Activated naive CD8-positive, alpha-beta T cell treated with anti-CD3 and anti-CD28 coated beads, Interleukin-2, amount 50 U/mL, for 16 hours (primary cell): Measurements from ENCODE around the gene ARHGAP40.
A peak's percentile ranks its signal among the peaks of the same experiment; 100 is the strongest.

Source experiments
- DNase-seq: peaks from one replicate; pipeline ENCODE4 v3.0.0-alpha.2; 2020; ENCODE audit warnings: low read depth, low spot score

ARHGAP40 gene

DNA sequence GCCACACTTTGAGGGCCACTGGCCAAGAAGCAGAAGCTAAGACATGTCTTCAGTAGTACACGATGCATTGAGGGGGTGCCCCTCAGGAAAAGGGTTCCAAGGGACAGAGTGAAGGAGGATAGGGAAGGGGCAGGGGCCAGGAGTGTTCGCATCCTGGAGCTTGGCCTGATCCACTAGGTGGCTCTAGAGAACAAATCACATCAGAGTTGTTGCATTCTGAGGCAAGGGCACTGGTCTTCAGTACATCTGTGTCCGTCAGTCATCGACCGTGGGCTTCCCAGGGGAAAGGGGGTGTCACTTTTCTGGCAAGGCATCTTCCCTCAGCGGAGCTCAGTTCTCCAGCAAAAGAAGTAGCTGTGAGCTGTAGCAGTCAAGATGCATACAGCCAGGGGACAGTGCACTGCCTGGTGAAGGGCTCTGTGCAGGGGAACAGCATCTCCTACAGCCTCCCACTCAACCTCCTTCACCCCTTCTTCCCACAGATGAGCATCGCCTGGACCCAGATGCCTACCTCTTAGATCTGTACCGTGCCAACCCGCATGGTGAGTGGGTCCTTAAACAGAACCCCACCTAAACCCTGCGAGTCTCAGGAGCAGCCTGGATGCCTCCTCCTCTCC lies 47.8 kb downstream of the ARHGAP40 start:
- DNase-seq: no peak

DNA sequence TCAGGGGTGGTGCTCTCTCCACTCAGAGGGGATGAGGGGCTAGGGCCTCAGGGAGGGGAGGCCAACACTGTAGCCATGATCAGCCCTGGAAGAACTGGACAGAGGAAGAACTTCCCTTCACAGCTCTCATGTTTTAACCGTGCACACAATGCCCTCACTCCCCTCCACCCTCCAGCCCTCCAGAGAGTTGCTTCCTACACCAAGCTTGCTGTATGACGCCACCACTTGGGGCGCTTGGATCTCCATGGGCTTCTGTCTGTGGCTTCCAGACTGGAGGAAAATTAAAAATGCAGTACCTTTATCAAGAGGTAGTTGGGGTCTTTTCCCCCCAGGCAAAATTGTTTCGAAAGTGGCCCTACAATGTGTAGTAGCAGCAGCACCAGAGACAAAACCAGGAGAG lies 48.4 kb downstream of the ARHGAP40 start:
- no peak for DNase-seq

GRCh38 chr20:38651154-38651553 lies 49.5 kb downstream of the ARHGAP40 start:
- no peak for DNase-seq

DNA sequence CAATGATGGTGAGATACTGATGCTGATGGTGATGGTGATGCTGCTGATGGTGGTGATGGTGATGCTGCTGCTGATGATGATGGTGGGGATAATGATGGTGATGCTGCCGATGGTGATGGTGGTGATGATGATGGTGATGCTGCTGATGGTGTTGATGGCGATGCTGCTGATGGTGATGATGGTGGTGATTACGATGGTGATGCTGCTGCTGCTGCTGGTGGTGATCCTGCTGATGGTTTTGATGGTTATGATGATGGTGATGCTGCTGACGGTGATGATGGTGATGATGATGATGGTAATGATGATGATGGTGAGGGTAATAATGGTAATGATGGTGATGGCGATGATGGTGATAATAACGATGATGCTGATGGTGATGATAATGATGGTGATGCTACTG lies 50.0 kb downstream of the ARHGAP40 start:
- no peak for DNase-seq

GRCh38 chr20:38652995-38653394 lies 51.4 kb downstream of the ARHGAP40 start:
- DNase-seq: no peak

DNA sequence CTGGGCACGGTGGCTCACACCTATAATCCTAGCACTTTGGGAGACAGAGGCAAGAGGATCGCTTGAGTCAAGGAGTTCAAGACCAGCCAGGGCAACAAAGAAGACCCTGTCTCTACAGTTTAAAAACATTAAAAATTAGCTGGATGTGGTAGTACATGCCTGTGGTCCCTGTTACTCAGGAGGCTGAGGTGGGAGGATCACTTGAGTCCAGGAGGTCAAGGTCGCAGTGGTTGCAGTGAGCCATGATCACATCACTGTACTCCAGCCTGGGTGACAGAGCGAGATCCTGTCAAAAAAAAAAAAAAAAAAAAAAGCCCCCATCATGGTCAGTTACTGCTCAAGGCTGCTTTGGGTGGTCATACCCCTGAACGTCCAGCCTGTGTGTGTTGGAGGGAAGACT lies 55.8 kb downstream of the ARHGAP40 start:
- no peak for DNase-seq

DNA sequence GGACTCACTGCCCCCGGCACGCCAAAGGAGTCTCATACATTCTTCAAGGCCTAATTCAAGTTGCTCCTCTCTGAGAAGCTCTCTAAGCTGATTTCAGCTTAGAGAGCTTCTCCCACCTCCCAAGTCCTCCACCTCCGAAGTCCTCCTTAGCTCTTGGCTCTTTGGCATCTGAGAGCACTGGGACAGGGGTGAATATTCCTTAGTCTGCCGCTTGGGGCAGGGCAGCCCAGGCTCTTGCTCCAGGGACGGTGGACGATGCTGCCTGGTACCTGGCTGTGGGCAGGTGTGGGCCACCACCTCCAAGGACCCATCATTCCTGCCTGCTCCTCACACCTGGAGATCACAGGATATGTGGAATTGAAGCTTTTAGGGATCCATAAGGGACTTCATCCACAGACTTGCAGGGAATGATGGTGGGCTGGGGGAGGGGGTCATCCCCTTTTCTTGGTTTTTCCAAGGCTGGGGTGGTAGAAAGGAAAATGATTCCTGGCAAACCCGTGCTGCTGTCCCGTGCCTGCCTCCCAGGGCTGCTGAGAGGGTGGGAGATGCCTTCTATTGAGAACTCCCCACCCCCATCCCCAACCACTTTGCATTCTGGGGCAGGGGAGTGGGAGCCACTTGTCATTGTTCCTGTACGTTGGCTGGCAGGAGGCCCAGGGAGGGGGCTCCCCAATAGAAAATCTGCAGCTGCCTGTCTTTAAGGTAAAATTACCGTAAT lies 57.4 kb downstream of the ARHGAP40 start:
- DNase-seq: no peak

DNA sequence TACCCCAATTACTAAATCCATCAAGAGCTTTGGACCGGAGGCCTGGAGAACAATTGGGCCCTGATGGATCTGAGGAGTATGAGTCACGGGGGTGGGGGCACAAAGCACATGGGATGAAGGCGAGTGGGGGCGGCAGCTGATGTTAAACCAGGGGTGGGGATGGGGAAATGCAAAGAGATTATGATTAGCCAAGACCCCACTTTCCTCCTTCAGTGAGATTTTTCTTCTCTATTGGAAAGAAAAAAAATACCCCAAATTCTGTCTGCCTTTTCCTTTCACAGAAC lies 57.9 kb downstream of the ARHGAP40 start:
- DNase-seq: no peak

GRCh38 chr20:38660429-38660828 lies 58.8 kb downstream of the ARHGAP40 start:
- no peak for DNase-seq

GRCh38 chr20:38663660-38664059 lies 62.1 kb downstream of the ARHGAP40 start:
- DNase-seq: no peak

DNA sequence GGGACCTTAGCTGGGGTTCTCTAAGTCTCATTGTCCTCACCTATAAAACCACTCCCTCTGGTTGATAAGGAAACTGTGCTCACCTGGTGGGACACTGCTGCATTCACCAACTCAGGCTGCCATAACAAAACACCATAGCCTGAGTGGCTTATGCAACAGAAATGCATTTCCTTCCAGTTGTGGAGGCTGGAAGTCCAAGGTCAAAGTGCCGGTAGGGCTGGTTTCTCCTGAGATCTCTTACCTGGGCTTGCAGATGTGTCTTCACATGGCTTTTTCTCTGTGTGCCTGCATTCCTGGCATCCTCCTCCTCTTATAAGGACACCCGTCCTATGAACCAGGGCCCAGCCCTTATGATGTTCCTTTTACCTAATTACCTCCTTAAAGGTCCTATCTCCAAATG lies 62.7 kb downstream of the ARHGAP40 start:
- no peak for DNase-seq

- DNase-seq: no peak
Observed at GRCh38 chr20:38665094-38665493, 63.5 kb downstream of the ARHGAP40 start.

DNA sequence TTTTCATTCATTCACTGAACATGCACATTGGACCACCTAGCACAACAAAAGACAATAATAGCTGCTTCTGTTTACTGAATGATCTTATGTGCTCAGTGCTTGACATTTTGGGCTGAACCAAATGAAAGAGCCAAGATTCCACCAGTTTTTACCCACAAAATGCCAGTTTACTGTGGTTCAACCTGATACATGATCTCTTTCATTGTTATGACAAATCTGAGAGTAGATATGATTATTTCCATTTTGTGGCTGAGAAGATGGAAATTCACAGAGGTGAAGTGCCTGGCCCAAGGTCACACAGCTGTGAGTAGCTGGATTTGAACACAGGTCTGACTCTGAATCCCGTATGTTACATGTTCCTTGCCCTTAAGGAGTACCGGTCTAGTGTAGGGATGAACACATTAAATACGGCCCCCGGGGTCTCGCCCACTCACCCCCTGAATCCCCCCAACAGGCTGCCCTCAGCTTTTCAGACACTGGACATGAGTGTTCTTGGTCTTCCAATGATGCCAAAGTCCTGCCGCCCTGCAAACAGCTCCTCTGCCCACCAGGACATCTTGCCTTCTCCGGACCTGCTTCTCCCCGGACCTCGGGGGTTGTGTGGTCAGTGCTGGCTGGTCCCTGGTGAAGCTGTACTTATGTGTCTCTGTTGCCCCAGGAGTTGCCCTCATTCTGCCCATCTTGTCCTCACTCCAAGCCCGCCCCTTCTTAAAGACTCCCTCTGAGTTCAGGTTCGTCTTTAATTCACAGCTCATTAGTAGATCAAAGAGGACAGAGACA lies 64.1 kb downstream of the ARHGAP40 start:
- DNase-seq: no peak

- DNase-seq: no peak
Observed at GRCh38 chr20:38667417-38667956, 65.9 kb downstream of the ARHGAP40 start.

- DNase-seq: no peak
Observed at GRCh38 chr20:38669688-38670087, 68.1 kb downstream of the ARHGAP40 start.

DNA sequence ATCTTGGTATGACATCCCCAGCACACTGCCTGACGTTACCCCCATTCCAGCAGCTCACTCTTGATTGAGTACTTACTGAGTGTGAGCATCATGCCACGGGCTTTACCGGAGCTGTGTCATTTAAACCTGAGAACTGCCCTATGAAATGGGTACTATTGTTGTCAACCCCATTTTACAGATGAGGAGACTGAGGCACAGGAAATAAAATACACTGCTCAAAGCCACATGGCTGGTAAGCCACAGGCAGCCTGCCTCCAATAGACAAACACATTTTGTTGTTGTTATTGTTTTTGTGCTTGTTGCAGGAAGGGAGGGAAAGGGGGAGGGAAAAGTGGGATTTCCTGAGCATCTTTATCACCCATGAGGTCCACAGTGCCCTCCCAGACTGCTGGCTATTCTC lies 69.2 kb downstream of the ARHGAP40 start:
- no peak for DNase-seq

- no peak for DNase-seq
Observed at GRCh38 chr20:38671186-38671585, 69.6 kb downstream of the ARHGAP40 start.

GRCh38 chr20:38671701-38672292 lies 70.2 kb downstream of the ARHGAP40 start:
- no peak for DNase-seq

- no peak for DNase-seq
Observed at GRCh38 chr20:38672504-38672903, 70.9 kb downstream of the ARHGAP40 start.

GRCh38 chr20:38673261-38673660 lies 71.7 kb downstream of the ARHGAP40 start:
- DNase-seq: no peak

GRCh38 chr20:38673725-38674091 lies 72.1 kb downstream of the ARHGAP40 start:
- DNase-seq: no peak

DNA sequence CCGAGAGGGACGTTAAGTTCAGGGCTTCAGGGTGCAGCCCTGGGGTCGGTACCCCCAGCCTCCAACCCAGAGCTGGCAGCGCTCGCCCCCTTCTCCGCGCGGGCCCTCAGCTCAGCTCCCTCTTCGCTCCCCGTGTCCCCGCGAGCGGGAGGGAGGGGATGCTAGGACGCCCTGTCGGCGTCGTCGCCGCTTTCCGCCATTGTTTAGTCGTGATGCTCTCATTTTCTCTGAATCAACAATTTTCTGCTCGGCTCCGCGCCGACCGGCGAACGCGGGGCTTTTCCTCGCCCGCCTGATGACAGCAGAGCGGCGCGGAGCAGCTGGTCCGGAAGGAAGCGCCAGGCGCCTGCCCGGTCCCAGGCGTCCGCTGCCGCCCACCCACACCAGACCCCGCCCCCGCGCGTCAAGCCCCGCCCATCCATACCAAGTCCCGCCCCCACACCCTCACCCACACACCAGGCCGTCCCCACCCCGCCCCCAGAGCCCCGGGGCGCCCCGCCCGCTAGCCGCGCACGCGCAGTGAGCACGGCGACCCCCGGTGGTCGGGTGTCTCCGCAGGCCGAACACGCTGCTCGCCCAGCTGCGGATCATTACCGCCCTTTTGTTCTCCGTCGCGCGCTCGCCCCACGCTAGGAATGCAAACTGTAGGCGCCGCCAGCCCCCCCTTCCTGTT lies 72.6 kb downstream of the ARHGAP40 start:
- DNase-seq: peak; percentile 21
